Measurements from ENCODE around the gene TIPARP.

GRCh38 chr3:156685752-156686151, 11.4 kb downstream of the TIPARP start:
- no peak for TF ChIP-seq CTCF (IDR thresholded peaks at IDR 0.05)
- no peak for TF ChIP-seq POLR2A (IDR thresholded peaks at IDR 0.05)
